Stomach (tissue), 9 donors: Measurements from ENCODE around the gene SPIC. TPM values are rescaled to one million over a fixed set of nuclear protein-coding genes. Genes with fewer than 3 reads are reported as not detected.

Experiments used
- DNase-seq, 2 donors: peaks; one replicate each; pipeline versions ENCODE4 v3.0.0 to v3.0.0-alpha.2; 2013 to 2019
- H3K27ac ChIP-seq, 5 donors: fragments of 200-600 bp in 4 of 5; sonication (generic) in 4 of 5; one replicate each; pipeline ENCODE4 v1.5.1; 2013 to 2019; ENCODE audit warnings: mild to moderate bottlenecking in 1 of 5, moderate library complexity in 1 of 5
- H3K27me3 ChIP-seq, 3 donors: fragments of 200-600 bp; sonication (generic); one replicate each; pipeline ENCODE4 v1.5.1; 2017 to 2019; ENCODE audit warnings: mixed run types in 1 of 3
- H3K36me3 ChIP-seq, 4 donors: fragments of 200-600 bp; sonication (generic); 1 replicate in 3 of 4; 2 replicates in 1 of 4; pipeline ENCODE4 v1.5.1; 2016 to 2019
- H3K4me1 ChIP-seq, 4 donors: fragments of 200-600 bp; sonication (generic); one replicate each; pipeline ENCODE4 v1.5.1; 2016 to 2019
- H3K4me3 ChIP-seq, 4 donors: fragments of 200-600 bp; sonication (generic) in 3 of 4; one replicate each; pipeline ENCODE4 v1.5.1; 2016 to 2019; ENCODE audit warnings: mild to moderate bottlenecking in 1 of 4
- H3K9me3 ChIP-seq, 4 donors: fragments of 200-600 bp; sonication (generic); one replicate each; pipeline ENCODE4 v1.5.1; 2016 to 2019
- CTCF ChIP-seq, 7 experiments: fragments of 450-650 bp in 4 of 7; fragments of 200-600 bp in 3 of 7; sonication (generic) in 3 of 7; IDR thresholded peaks; one replicate each; pipeline ENCODE4 v1.5.1; 2016 to 2019; ENCODE audit warnings: antibody characterized with exemption in 7 of 7, control low read depth in 2 of 7, mild to moderate bottlenecking in 1 of 7
- EP300 ChIP-seq: sonication (generic); formaldehyde crosslinking; IDR thresholded peaks from one replicate; pipeline ENCODE4 v1.6.1; 2017; ENCODE audit warnings: antibody characterized with exemption
- POLR2A ChIP-seq, 4 donors: fragments of 450-650 bp; IDR thresholded peaks; one replicate each; pipeline ENCODE4 v1.6.1; 2016; ENCODE audit warnings: antibody characterized with exemption in 4 of 4, control low read depth in 2 of 4, mild to moderate bottlenecking in 1 of 4, moderate library complexity in 1 of 4
- POLR2AphosphoS5 ChIP-seq, 3 donors: sonication (generic); formaldehyde crosslinking; IDR thresholded peaks; one replicate each; pipeline ENCODE4 v1.6.1; 2016; ENCODE audit warnings: antibody characterized with exemption in 3 of 3
- WGBS, 5 donors: extraction: QIAGEN DNeasy Blood & Tissue Kit in 3 of 5; methylation state at CpG; one replicate each; pipeline versions ENCODE4 v1.1.5 to v1.1.7; 2013 to 2018; 5-methylcytosine and 5-hydroxymethylcytosine counted together
- intact Hi-C: fragments of 100-400 bp; cut with DNase I; formaldehyde crosslinking; loops from one replicate; pipeline ENCODE4 v1.15.1; 2023; ENCODE audit warnings: low total_unique reads
- polyA plus RNA-seq, 3 donors: library from polyadenylated mRNA; stranded (reverse); fragments of 200-250 nt; gene quantifications; one replicate each; pipeline ENCODE4 v1.2.3, GENCODE V29; 2013
- total RNA-seq, 5 donors: library from RNA; depleted of rRNA; stranded (reverse); fragments of >200 nt; gene quantifications; one replicate each; pipeline versions ENCODE4 v1.1.0 to v1.2.3, GENCODE V29; 2014 to 2016
- donor health status: healthy with polysubstance abuse.
- donor health status: Bipolar disorder and iron deficiency.
- donor health status: healthy.

SPIC gene
- total and polyA plus RNA-seq, 8 donors: 0.18 to 2.0 (median 0.58) TPM; not detected in 5

GRCh38 chr12:101474248-101474647, 888 bp upstream of the SPIC start:
- WGBS, 5 donors: 69 to 83% (median 74%) methylated on average over 4 of the region's 4 CpGs
- Histone ChIP-seq H3K4me3 (no peak overlapping the region), H3K36me3 (no peaks in the 10 kb centered on the region), H3K9me3 (no peaks in the 10 kb centered on the region), H3K4me1 (no peaks in the 10 kb centered on the region), H3K27ac (no peak overlapping the region), H3K27me3 (no peaks in the 10 kb centered on the region)
- intact Hi-C loops: no loop called here
- DNase-seq: no peak
- no peak for TF ChIP-seq EP300
- no peak for TF ChIP-seq POLR2AphosphoS5 (IDR thresholded peaks at IDR 0.05)

GRCh38 chr12:101475751-101476305, 692 bp downstream of the SPIC start:
- no peaks in the 10 kb centered on the region for H3K27me3 ChIP-seq
- H3K36me3 ChIP-seq: no peaks in the 10 kb centered on the region
- no peaks in the 10 kb centered on the region for H3K4me1 ChIP-seq
- WGBS, 5 donors: 25 to 48% (median 41%) methylated on average over 5 of the region's 5 CpGs
- no peak for DNase-seq
- no peaks in the 10 kb centered on the region for H3K9me3 ChIP-seq
- intact Hi-C loops: no loop called here
- H3K27ac ChIP-seq: no peak overlapping the region
- TF ChIP-seq POLR2AphosphoS5 (IDR thresholded peaks at IDR 0.05): no peak
- no peak overlapping the region for H3K4me3 ChIP-seq

GRCh38 chr12:101480849-101481248, 5.7 kb downstream of the SPIC start:
- TF ChIP-seq EP300: no peak
- TF ChIP-seq CTCF (IDR thresholded peaks at IDR 0.05): no peak
- no peak for TF ChIP-seq POLR2A (IDR thresholded peaks at IDR 0.05)
- TF ChIP-seq POLR2AphosphoS5 (IDR thresholded peaks at IDR 0.05): no peak
- H3K36me3 ChIP-seq: no peaks in the 10 kb centered on the region
- H3K27me3 ChIP-seq: no peaks in the 10 kb centered on the region
- intact Hi-C loops: no loop called here
- no peaks in the 10 kb centered on the region for H3K9me3 ChIP-seq
- H3K4me3 ChIP-seq: no peak overlapping the region
- H3K27ac ChIP-seq: no peak overlapping the region
- 45 to 76% (median 54%) methylated on average over 1 of the region's 1 CpG for WGBS, 5 donors
- no peaks in the 10 kb centered on the region for H3K4me1 ChIP-seq
- no peak for DNase-seq

- no peak for DNase-seq
- Histone ChIP-seq H3K36me3 (no peaks in the 10 kb centered on the region), H3K9me3 (no peaks in the 10 kb centered on the region), H3K4me1 (no peaks in the 10 kb centered on the region), H3K27ac (no peak overlapping the region), H3K4me3 (no peak overlapping the region), H3K27me3 (no peaks in the 10 kb centered on the region)
- intact Hi-C loops: no loop called here
- TF ChIP-seq POLR2A (IDR thresholded peaks at IDR 0.05): no peak
- no peak for TF ChIP-seq CTCF (IDR thresholded peaks at IDR 0.05)
- no peak for TF ChIP-seq POLR2AphosphoS5 (IDR thresholded peaks at IDR 0.05)
- no peak for TF ChIP-seq EP300
These were observed 9.9 kb downstream of the SPIC start for GRCh38 chr12:101485021-101485420.

- whole genome bisulfite sequencing, 5 donors: 30 to 43% (median 36%) methylated on average over 2 of the region's 2 CpGs
- TF ChIP-seq EP300 (no peak), POLR2AphosphoS5 (IDR thresholded peaks at IDR 0.05) (no peak), POLR2A (IDR thresholded peaks at IDR 0.05) (no peak), CTCF (IDR thresholded peaks at IDR 0.05) (no peak)
- Histone ChIP-seq H3K4me3 (no peak overlapping the region), H3K27me3 (no peaks in the 10 kb centered on the region), H3K9me3 (no peaks in the 10 kb centered on the region), H3K27ac (no peak overlapping the region), H3K36me3 (no peaks in the 10 kb centered on the region), H3K4me1 (peaks cover 0 to 5% (median 0%) of the 10 kb centered on the region in 4 donors)
- intact Hi-C loops: no loop called here
- no peak for DNase-seq
These were observed 13.3 kb downstream of the SPIC start for GRCh38 chr12:101488469-101488868.
